ENCODE measurements around the gene LRRK2. TPM values are rescaled to one million over a fixed set of nuclear protein-coding genes. Genes with fewer than 3 reads are reported as not detected.

Gene LRRK2
- 1.2 to 1.8 TPM (median 1.4 TPM) in 5 replicates for total RNA-seq (2022; extraction: Qiagen RNA extraction)

GRCh38 chr12:40224439-40225291 lies at the start of gene LRRK2:
LRRK2 (plus strand) TSS chr12:40224997; CDS start chr12:40225132, 135 bp downstream.

Other genes with a start within 250 kb of the LRRK2 start
- gene SLC2A13, start 118.9 kb upstream of the LRRK2 start, total RNA-seq (2022; extraction: Qiagen RNA extraction) = 2.4 to 3.2 TPM (median 2.8 TPM) in 5 replicates

All from A549 treated with AZD2906 at 1 μM for 4 hours (cell line).